Activated naive CD4-positive, alpha-beta T cell treated with anti-CD3 and anti-CD28 coated beads for 36 hours (primary cell): ENCODE results near the gene CFAP97. TPM values are rescaled to one million over a fixed set of nuclear protein-coding genes. Genes with fewer than 3 reads are reported as not detected.

ENCODE experiments used
- CTCF ChIA-PET: fragments of 350-600 bp; sonication (Branson Sonifier 250); formaldehyde crosslinking; loops from one replicate; lab custom pipeline; 2021; ENCODE audit warnings: antibody characterized with exemption; lab: Charles Lee
- DNase-seq: peaks from one replicate; pipeline ENCODE4 v3.0.0-alpha.2; 2020
- H3K27ac Mint-ChIP-seq: one replicate; pipeline ENCODE4 v1.8.0; 2021; ENCODE audit warnings: mild to moderate bottlenecking, mixed read lengths
- H3K27me3 Mint-ChIP-seq: one replicate; pipeline ENCODE4 v1.8.0; 2021; ENCODE audit warnings: low read depth, mixed read lengths
- H3K36me3 Mint-ChIP-seq: one replicate; pipeline ENCODE4 v1.8.0; 2021; ENCODE audit warnings: low read depth, mixed read lengths
- H3K4me1 Mint-ChIP-seq: one replicate; pipeline ENCODE4 v1.8.0; 2021; ENCODE audit warnings: low read depth, mixed read lengths
- H3K4me3 Mint-ChIP-seq: one replicate; pipeline ENCODE4 v1.8.0; 2021; ENCODE audit warnings: mild to moderate bottlenecking, moderate library complexity, mixed read lengths
- H3K9me3 Mint-ChIP-seq: one replicate; pipeline ENCODE4 v1.8.0; 2021; ENCODE audit warnings: mixed read lengths
- intact Hi-C: fragments of 100-400 bp; cut with micrococcal nuclease; formaldehyde crosslinking; loops from one replicate; pipeline ENCODE4 v1.15.1; 2023
- total RNA-seq, 2 experiments: library from RNA; stranded (reverse); gene quantifications; one replicate each; pipeline ENCODE4 v1.2.3, GENCODE V29; 2021

CFAP97 gene
- total RNA-seq, 2 experiments from 2014 or later, result 38.4 to 43.6 TPM

DNA sequence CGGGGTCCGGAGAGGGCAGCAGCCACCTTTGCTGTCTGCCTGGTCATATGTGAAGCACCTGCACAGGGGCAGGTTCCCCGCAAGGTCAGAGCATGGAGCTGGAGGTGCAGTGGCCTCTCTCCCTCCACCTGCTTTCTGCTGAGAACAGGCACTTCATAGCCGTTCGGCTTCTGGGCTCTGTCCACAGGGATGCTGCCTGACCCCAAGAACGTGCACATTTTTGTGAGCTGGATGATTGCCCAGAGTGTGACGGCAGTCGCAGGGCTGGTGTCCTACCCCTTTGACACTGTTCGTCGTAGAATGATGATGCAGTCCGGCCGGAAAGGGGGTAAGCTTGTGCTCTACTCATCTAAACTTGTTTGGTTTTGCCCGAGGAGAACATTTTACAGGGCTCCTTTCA is 58.2 kb downstream of the CFAP97 start:
- Mint-ChIP-seq H3K27ac (no peak overlapping the region), H3K9me3 (no peaks in the 10 kb centered on the region), H3K27me3 (peaks cover 6% of the 10 kb centered on the region), H3K4me1 (peaks cover 13% of the 10 kb centered on the region), H3K36me3 (peaks cover 1% of the 10 kb centered on the region), H3K4me3 (no peak overlapping the region)
- CTCF ChIA-PET, result interaction anchor here (1.9 kb wide), 1 partner anchor 39 kb away, joined by 6 read pairs; no protein-coding TSS in a partner anchor
- DNase-seq, result no peak
- intact Hi-C loops, result loop anchor here (10.0 kb wide), 1 partner anchor 1641 kb away; the partner anchor contains the start of gene ING2

DNA sequence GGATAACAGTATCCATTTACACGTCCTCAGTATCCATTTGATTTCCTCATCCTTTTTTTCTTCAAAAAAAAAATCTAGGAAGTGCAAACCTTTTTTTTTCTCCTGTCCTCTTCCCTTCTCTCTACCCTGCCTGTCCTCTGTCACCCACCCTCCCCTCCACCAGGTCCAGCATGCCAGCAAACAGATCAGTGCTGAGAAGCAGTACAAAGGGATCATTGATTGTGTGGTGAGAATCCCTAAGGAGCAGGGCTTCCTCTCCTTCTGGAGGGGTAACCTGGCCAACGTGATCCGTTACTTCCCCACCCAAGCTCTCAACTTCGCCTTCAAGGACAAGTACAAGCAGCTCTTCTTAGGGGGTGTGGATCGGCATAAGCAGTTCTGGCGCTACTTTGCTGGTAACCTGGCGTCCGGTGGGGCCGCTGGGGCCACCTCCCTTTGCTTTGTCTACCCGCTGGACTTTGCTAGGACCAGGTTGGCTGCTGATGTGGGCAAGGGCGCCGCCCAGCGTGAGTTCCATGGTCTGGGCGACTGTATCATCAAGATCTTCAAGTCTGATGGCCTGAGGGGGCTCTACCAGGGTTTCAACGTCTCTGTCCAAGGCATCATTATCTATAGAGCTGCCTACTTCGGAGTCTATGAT is 59.1 kb downstream of the CFAP97 start:
- intact Hi-C loops, result loop anchor here (10.0 kb wide), 1 partner anchor 1640 kb away; the partner anchor contains the start of gene ING2
- Mint-ChIP-seq H3K27me3 (peaks cover 6% of the 10 kb centered on the region), H3K9me3 (no peaks in the 10 kb centered on the region), H3K4me3 (no peak overlapping the region), H3K27ac (no peak overlapping the region), H3K4me1 (peaks cover 13% of the 10 kb centered on the region), H3K36me3 (peaks cover 1% of the 10 kb centered on the region)
- no peak for DNase-seq
- CTCF ChIA-PET, result interaction anchor here (0.7 to 1.9 kb wide), 2 partner anchors 39 to 423 kb away, joined by 3 to 6 read pairs; no protein-coding TSS in a partner anchor

DNA sequence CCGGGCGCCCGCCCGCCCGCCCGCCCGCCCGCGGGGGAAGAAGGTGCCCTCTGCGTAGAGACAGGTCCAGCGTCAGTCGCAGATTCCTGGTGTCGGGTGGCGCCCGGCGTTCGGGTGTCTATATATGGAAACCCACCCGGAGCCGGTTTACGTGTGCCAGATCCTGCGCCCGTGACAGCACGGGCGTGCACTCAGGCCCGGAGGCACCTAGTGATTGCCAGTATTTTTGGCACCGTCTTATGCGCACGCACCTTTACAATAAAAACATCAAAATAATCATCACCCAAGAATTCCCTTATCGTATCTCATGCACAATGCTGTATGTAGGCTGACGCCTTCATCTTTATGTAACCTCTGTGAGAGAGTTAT is 60.2 kb downstream of the CFAP97 start:
- peak; percentile 28 for DNase-seq
- H3K4me1 Mint-ChIP-seq, result peaks cover 13% of the 10 kb centered on the region
- intact Hi-C loops, result loop anchor here (1.0 to 10.0 kb wide), 7 partner anchors 39 to 1639 kb away; partner anchors contain the start of genes ACSL1, ANKRD37, CENPU and ING2
- no peaks in the 10 kb centered on the region for H3K9me3 Mint-ChIP-seq
- H3K4me3 Mint-ChIP-seq, result peak overlapping the region; percentile 70
- H3K27me3 Mint-ChIP-seq, result peaks cover 9% of the 10 kb centered on the region
- H3K27ac Mint-ChIP-seq, result no peak overlapping the region
- CTCF ChIA-PET, result interaction anchor here (1.1 to 1.3 kb wide), 4 partner anchors 9 to 138 kb away, joined by 3 to 6 read pairs (median 4); no protein-coding TSS in a partner anchor
- no peaks in the 10 kb centered on the region for H3K36me3 Mint-ChIP-seq

DNA sequence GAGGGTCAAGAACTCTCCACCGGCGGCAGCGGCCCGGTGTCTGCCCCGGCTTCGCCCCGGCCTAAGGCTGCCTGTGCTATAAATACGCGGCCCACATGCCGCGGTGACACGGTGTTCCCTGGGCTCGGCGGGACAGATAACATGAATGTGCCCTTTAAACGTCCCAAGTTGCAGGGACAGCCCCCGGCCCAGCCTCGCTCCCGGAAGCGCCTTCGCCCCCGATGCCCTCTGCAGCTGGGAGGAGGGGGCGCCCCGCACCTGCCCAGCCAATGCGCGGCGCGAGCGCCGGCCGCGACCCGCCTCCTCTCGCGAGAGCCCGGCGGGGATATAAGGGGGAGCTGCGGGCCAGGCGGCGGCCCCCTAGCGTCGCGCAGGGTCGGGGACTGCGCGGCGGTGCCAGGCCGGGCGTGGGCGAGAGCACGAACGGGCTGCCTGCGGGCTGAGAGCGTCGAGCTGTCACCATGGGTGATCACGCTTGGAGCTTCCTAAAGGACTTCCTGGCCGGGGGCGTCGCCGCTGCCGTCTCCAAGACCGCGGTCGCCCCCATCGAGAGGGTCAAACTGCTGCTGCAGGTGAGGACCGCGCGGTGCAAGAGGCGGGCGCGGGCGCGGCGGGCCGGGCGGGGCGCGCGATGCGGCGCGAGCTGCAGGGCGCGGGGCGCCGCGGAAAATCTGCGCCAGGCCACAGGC is 60.7 kb downstream of the CFAP97 start, which contains the start of gene SLC25A4:
TSS of gene SLC25A4 (plus strand) at position 355 of the 689 bp plus-strand sequence. CDS start at position 462, 107 bp downstream.
- Mint-ChIP-seq H3K4me1 (peaks cover 13% of the 10 kb centered on the region), H3K9me3 (no peaks in the 10 kb centered on the region), H3K4me3 (peak within 1 kb of the TSS; percentile 83), H3K27ac (no peak within 1 kb of the TSS), H3K27me3 (peaks cover 11% of the 10 kb centered on the region), H3K36me3 (no peaks in the 10 kb centered on the region)
- DNase-seq, result peak; percentile 87
- CTCF ChIA-PET, result interaction anchor here (1.1 to 1.4 kb wide), 6 partner anchors 9 to 137 kb away, joined by 3 to 6 read pairs (median 4); no protein-coding TSS in a partner anchor
- intact Hi-C loops, result loop anchor here (1.0 to 10.0 kb wide), 7 partner anchors 40 to 1638 kb away; partner anchors contain the start of genes ACSL1, ANKRD37, CENPU and ING2

DNA sequence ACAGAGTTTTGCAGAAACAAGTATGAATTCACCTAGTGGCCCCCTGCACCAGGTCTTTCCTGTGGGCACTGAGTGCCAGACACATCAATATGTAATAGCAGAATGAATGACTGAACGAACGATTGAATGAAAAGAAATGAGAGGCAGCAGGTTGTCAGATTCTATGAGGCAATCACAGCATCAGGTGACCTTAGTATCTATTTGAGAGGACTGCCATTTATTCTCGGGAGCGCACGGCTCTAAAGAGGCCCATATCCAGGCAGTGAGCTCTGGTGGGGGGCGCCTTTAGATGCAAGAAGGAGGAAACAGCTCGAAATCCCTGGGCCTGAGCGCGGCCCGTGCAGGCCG is 61.3 kb downstream of the CFAP97 start:
- peak overlapping the region; percentile 83 for H3K4me3 Mint-ChIP-seq
- intact Hi-C loops, result loop anchor here (2.0 to 10.0 kb wide), 3 partner anchors 40 to 1638 kb away; partner anchors contain the start of genes ACSL1 and ING2
- peaks cover 13% of the 10 kb centered on the region for H3K4me1 Mint-ChIP-seq
- no peaks in the 10 kb centered on the region for H3K36me3 Mint-ChIP-seq
- CTCF ChIA-PET, result interaction anchor here (0.7 to 1.4 kb wide), 7 partner anchors 8 to 448 kb away, joined by 3 to 6 read pairs (median 4); no protein-coding TSS in a partner anchor
- DNase-seq, result no peak
- peaks cover 14% of the 10 kb centered on the region for H3K27me3 Mint-ChIP-seq
- H3K27ac Mint-ChIP-seq, result no peak overlapping the region
- H3K9me3 Mint-ChIP-seq, result no peaks in the 10 kb centered on the region

DNA sequence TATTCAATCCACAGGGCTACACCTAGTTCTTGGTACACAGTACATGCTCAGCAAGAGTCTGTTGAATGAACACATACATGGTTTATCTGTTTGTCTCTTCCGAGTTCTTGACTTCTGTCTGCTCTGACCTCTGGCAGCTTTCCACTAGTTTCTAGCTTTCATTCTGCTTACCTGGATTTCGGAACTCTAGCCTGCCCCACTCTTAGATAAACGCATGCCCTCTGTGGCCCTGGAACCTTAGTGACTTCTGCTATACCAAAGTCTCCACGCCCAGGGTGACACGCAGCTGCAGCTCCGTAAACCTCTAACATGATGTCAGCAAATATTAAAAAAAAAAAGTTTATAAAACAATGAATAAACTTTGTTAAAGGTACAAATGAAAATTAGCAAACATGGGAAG is 62.0 kb downstream of the CFAP97 start:
- Mint-ChIP-seq H3K27ac (no peak overlapping the region), H3K4me1 (peaks cover 13% of the 10 kb centered on the region), H3K27me3 (peaks cover 17% of the 10 kb centered on the region), H3K36me3 (no peaks in the 10 kb centered on the region), H3K4me3 (no peak overlapping the region), H3K9me3 (no peaks in the 10 kb centered on the region)
- DNase-seq, result no peak
- CTCF ChIA-PET, result interaction anchor here (0.6 to 1.4 kb wide), 4 partner anchors 16 to 448 kb away, joined by 3 to 5 read pairs (median 3); partner anchors contain the start of gene CCDC110
- intact Hi-C loops, result loop anchor here (2.0 to 10.0 kb wide), 3 partner anchors 41 to 1637 kb away; partner anchors contain the start of genes ACSL1 and ING2

DNA sequence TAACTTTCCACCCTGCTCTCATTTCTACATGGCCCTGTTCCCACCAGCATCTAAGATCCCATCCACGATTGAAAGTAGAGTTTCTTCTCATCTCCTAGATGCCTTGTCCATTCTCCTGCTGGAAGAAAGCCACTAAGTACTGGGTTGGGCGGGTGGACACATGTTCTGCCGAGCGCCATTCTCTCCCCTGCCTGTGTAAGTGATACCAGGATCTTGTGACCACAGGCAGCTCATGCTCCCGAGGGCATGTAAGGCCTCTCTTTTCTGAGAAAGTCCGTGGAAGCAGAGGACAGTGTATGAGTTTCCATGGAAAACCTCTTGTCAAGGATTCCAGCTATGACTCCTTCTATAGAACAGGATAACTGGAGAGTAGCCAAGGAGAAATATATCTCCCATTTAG is 64.1 kb downstream of the CFAP97 start:
- Mint-ChIP-seq H3K4me1 (peaks cover 13% of the 10 kb centered on the region), H3K27me3 (peaks cover 17% of the 10 kb centered on the region), H3K9me3 (no peaks in the 10 kb centered on the region), H3K4me3 (no peak overlapping the region), H3K36me3 (no peaks in the 10 kb centered on the region), H3K27ac (no peak overlapping the region)
- no peak for DNase-seq
- CTCF ChIA-PET, result no interaction called here
- intact Hi-C loops, result loop anchor here (10.0 kb wide), 3 partner anchors 455 to 1635 kb away; partner anchors contain the start of gene ING2

DNA sequence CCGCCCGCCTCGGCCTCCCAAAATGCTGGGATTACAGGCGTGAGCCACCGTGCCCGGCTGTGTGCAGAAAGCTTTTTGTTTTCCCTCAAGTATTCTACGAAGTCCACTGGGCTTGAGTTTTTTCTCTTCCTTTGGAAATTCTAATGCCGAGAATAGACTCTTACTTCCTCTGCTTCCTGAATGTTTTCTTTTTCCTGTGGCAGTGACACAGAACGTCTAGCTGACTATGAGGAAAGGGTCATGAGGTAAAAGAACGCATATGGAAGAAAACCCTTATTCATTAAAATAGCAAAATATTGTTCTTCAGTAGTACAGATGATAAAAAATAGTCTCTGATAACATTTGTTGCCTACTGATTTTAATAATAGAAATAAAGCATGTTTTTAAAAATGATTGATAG is 65.6 kb downstream of the CFAP97 start:
- Mint-ChIP-seq H3K4me1 (peaks cover 6% of the 10 kb centered on the region), H3K4me3 (no peak overlapping the region), H3K9me3 (no peaks in the 10 kb centered on the region), H3K36me3 (no peaks in the 10 kb centered on the region), H3K27ac (no peak overlapping the region), H3K27me3 (peaks cover 18% of the 10 kb centered on the region)
- no peak for DNase-seq
- CTCF ChIA-PET, result interaction anchor here (0.5 kb wide), 1 partner anchor 12 kb away, joined by 3 read pairs; no protein-coding TSS in a partner anchor
- intact Hi-C loops, result loop anchor here (10.0 kb wide), 2 partner anchors 457 to 873 kb away; no protein-coding TSS in a partner anchor

DNA sequence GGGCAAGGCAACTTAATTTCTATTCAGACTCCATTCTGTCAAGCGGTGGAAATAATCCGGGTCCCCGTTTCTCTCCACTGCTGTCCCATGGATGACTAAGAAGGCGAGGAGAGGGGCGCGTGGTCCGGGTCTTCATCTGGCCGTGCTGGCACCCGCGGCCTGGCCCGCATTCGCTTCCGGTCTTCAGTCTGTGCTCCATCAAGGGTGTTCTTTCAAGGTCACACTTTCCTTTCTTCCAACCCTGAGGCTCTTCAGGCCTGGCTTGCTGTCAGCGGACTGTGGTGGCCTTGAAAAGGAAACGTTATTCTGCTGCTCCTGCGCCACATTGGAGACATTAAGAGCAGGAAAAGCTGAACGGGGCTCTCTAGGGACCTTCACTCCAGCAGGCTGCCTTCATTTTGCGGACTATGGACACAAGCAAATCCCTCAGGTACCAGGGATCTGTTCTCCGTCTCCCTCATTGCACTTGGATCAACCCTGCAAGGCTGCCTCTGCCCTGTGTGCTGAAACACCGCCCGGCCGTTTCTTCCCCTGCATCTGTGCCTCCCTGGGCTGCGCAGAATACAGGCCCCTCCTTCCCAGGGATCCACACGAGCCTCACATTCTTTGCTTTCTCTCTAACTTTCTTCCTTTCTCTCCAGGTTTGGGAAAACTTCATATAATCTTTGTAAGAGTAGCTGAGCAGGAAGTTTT is 66.4 kb downstream of the CFAP97 start:
- no peak for DNase-seq
- CTCF ChIA-PET, result interaction anchor here (1.2 to 1.4 kb wide), 2 partner anchors 95 to 98 kb away, joined by 3 to 4 read pairs; no protein-coding TSS in a partner anchor
- no peak overlapping the region for H3K4me3 Mint-ChIP-seq
- H3K4me1 Mint-ChIP-seq, result peaks cover 2% of the 10 kb centered on the region
- no peaks in the 10 kb centered on the region for H3K36me3 Mint-ChIP-seq
- H3K27me3 Mint-ChIP-seq, result peaks cover 18% of the 10 kb centered on the region
- intact Hi-C loops, result loop anchor here (10.0 kb wide), 2 partner anchors 457 to 873 kb away; no protein-coding TSS in a partner anchor
- H3K27ac Mint-ChIP-seq, result no peak overlapping the region
- no peaks in the 10 kb centered on the region for H3K9me3 Mint-ChIP-seq

DNA sequence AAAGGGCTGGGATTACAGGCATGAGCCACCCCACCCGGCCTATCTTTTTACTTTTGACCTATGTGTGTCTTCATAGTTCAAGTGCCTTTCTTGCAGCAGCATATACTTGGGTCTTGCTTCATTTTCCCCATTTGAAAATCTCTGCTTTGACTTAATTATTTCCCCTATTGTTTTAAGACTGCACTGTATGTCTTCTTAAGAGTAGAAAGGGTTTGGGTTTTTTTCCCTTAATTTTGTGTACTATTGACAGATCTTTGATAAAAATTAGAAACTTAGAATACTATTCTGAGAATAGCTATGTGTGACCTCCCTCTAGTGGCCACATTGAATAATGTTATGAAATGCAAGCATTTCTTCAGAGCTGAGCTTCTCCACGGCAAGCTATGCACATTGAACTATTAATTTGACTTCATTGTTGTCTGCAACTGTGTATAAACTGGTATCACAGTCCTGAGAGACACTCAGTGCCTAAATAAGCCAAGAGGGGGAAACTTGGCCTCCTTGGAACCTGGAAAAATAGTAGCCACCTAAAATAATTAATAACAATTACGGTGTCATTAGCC is 69.4 kb downstream of the CFAP97 start:
- Mint-ChIP-seq H3K27ac (no peak overlapping the region), H3K27me3 (peaks cover 21% of the 10 kb centered on the region), H3K4me3 (no peak overlapping the region), H3K9me3 (no peaks in the 10 kb centered on the region), H3K36me3 (no peaks in the 10 kb centered on the region), H3K4me1 (no peaks in the 10 kb centered on the region)
- CTCF ChIA-PET, result interaction anchor here (0.6 to 3.0 kb wide), 17 partner anchors 9 to 462 kb away, joined by 3 to 24 read pairs (median 5); partner anchors contain the start of gene SLC25A4
- intact Hi-C loops, result loop anchor here (1.0 to 10.0 kb wide), 6 partner anchors 95 to 870 kb away; no protein-coding TSS in a partner anchor
- DNase-seq, result no peak
